ENCODE measurements around the gene DENND5A.

DNA sequence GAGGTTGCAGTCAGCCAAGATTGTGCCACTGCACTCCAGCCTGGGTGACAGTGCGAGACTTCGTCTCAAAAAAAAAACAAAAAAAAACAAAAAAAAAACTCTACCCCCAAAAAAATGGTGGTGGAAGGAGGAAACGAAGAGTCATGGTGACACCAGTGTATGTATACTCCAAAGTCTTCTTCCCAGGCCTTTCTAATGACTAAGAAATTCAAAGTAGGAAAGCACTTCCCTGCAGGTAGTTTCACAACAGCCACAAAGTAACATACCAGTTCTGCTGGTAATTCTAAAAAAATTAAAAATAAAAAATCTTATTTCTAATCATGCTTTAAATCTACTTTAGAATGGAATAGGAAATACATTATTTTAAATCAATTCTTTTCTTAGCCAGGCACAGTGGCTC, 72.6 kb downstream of the DENND5A start:
- TF ChIP-seq POLR2A (IDR thresholded peaks at IDR 0.05; ENCODE audit: control extremely low read depth in 1 of 2, low read depth in 2 of 2, low read length in 2 of 2) (no peak), EZH2 (IDR thresholded peaks at IDR 0.05; ENCODE audit: low read depth, low read length, severe bottlenecking) (no peak), RAD21 (IDR thresholded peaks at IDR 0.05 in 1 of 2, conservative IDR thresholded peaks at IDR 0.05 in 1 of 2; ENCODE audit: low read depth in 2 of 2, low read length in 2 of 2) (no peak), SIN3A (conservative IDR thresholded peaks at IDR 0.05 in 1 of 2, IDR thresholded peaks at IDR 0.05 in 1 of 2; ENCODE audit: low read depth in 1 of 2, low read length in 2 of 2) (no peak), CHD1 (IDR thresholded peaks at IDR 0.05; ENCODE audit: low read depth, low read length) (no peak), EP300 (IDR thresholded peaks at IDR 0.05; ENCODE audit: borderline replicate concordance in 1 of 2, low read depth in 2 of 2, low read length in 2 of 2) (no peak), HDAC2 (IDR thresholded peaks at IDR 0.05; ENCODE audit: borderline replicate concordance in 1 of 2, low read depth in 2 of 2, low read length in 2 of 2) (no peak), YY1 (IDR thresholded peaks at IDR 0.05; ENCODE audit: low read depth, low read length) (no peak), JUN (IDR thresholded peaks at IDR 0.05; ENCODE audit: low read depth, low read length) (no peak), SIX5 (IDR thresholded peaks at IDR 0.05; ENCODE audit: low read depth, low read length) (no peak), GTF2F1 (IDR thresholded peaks at IDR 0.05; ENCODE audit: borderline replicate concordance, low read depth, low read length) (no peak), RXRA (IDR thresholded peaks at IDR 0.05; ENCODE audit: insufficient read depth, low read depth, low read length) (no peak)
- TF ChIP-seq, protein P1, sequence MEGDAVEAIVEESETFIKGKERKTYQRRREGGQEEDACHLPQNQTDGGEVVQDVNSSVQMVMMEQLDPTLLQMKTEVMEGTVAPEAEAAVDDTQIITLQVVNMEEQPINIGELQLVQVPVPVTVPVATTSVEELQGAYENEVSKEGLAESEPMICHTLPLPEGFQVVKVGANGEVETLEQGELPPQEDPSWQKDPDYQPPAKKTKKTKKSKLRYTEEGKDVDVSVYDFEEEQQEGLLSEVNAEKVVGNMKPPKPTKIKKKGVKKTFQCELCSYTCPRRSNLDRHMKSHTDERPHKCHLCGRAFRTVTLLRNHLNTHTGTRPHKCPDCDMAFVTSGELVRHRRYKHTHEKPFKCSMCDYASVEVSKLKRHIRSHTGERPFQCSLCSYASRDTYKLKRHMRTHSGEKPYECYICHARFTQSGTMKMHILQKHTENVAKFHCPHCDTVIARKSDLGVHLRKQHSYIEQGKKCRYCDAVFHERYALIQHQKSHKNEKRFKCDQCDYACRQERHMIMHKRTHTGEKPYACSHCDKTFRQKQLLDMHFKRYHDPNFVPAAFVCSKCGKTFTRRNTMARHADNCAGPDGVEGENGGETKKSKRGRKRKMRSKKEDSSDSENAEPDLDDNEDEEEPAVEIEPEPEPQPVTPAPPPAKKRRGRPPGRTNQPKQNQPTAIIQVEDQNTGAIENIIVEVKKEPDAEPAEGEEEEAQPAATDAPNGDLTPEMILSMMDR (IDR thresholded peaks at IDR 0.05; ENCODE audit: control extremely low read depth in 1 of 3, insufficient read depth in 1 of 3, low read depth in 1 of 3, low read length in 3 of 3) = no peak
- TF ChIP-seq, protein P2, sequence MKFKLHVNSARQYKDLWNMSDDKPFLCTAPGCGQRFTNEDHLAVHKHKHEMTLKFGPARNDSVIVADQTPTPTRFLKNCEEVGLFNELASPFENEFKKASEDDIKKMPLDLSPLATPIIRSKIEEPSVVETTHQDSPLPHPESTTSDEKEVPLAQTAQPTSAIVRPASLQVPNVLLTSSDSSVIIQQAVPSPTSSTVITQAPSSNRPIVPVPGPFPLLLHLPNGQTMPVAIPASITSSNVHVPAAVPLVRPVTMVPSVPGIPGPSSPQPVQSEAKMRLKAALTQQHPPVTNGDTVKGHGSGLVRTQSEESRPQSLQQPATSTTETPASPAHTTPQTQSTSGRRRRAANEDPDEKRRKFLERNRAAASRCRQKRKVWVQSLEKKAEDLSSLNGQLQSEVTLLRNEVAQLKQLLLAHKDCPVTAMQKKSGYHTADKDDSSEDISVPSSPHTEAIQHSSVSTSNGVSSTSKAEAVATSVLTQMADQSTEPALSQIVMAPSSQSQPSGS (IDR thresholded peaks at IDR 0.05; ENCODE audit: low read length) = no peak

Measured in H1 (cell line).